NCI-H128 (cell line): ENCODE results near the gene PTPN13.

Experiments used
- DNase-seq: peaks from one replicate; lab custom pipeline; 2025; ENCODE audit not compliant: unreplicated experiment; lab: John Stamatoyannopoulos, UW

The PTPN13 gene

GRCh38 chr4:86586626-86587380 lies 7.3 kb upstream of the PTPN13 start:
- DNase-seq: no peak

DNA sequence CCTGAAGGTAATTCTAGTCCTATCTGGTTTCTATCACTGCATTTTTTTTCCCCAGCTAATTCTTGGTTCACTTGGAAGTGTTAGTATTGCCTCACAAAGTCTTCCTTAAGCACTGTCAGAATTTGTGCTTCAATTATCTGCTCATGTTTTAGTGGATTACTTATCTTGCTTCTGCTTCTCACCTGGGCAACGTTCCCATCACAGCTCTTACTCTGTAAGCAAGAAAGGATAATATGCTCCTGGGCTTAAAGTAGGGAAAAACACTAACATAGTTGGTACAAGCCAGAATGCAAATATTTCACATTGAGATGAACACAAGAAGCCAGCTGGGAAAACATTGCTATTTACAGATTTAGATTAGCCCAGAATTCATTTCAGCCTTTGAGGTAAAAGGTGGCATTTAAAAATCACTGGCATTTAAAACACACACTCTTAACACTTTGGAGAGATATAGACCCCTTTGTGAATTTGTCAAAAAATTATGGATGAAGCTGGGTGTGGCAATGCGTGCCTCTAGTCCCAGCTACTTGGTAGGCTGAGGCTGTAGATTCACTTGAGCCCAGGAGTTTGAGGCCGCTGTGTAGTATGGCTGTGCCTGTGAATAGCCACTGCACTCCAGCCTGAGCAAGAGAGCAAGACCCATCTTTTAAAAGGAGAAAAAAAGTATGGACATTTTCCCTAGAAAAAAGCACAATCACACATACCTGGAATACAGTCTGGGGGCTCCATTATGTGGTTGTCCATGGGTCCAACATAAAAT lies 6.6 kb upstream of the PTPN13 start:
- DNase-seq: no peak

DNA sequence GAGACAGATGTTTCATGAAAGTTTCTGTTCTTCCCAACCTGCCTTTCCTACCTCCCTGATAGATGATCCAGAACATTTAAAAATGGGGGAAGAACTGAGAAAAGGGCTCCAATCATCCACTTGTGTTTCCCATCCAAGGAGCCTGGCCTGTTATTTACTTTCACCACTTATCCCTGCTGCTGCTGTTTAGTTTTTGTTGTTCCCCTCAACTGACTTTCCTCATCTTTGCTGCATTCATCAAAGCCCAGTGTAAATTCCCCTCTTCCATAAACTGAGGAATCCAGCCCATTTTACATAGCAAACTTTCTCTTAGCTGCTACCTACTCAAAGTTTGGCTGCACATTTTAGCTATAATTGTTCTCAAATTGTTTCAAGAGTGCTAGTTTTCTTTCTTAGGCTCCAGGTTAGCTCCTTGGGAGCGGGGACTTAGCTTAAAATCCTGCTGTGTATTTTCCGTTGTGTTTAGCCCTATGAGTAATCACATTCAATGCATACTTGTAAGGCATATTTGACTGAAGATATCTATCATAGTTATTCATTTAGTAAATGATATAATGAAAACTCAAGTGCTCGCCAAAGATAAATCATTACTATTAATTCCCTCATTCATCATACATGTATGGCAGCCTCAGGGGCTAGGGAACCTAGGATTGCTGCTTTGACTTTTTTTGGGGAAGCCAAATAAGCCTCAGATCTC lies 1.4 kb upstream of the PTPN13 start:
- DNase-seq: no peak

DNA sequence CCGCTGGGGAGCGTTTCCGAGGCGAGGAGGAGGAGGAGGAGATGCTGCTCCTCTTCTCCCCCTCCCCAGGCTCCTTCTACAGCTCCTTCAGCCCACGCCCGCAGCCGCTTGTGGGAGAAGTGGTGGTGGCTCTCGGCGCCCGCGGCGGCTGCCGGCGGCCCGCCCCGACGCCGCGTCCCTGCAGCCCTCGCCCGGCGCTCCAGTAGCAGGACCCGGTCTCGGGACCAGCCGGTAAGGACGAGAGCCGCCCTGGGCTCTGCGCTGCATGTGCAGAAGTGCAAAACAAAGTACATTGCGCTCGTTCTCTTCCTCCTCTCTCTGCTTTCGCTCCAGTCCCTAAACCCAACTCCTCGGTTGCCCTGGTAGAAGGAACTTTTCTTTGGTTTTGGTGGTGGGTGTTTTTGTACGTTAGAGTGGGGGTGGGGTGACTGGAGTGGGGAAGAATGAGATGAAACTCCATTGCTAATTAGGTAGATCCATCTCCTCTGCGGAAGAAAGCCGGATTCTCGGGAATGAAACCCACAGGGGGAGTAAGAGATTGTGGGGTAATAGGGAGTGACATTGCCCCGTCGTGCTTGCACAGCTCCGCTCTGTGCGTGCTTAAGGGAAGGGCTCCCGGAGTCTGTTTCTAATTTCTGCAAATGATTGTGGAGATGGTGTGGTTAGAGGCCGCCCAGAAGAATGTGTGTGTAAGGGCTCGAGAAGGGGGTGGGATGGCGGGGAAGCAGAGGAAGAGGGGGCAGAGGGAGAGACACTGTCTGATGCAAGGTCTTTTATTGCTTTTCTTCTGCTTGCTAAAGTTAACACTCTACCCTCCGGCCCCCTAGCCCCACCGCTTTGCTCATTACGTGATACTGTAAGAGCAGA lies 677 bp downstream of the PTPN13 start:
- no peak for DNase-seq

- no peak for DNase-seq
Measured at GRCh38 chr4:86595426-86595805, 1.3 kb downstream of the PTPN13 start.

- no peak for DNase-seq
Measured at GRCh38 chr4:86596807-86597206, 2.7 kb downstream of the PTPN13 start.

- no peak for DNase-seq
Measured at GRCh38 chr4:86600007-86600653, 6.0 kb downstream of the PTPN13 start.

- DNase-seq: no peak
Measured at GRCh38 chr4:86603311-86603885, 9.3 kb downstream of the PTPN13 start.

- DNase-seq: no peak
Measured at GRCh38 chr4:86606809-86607208, 12.7 kb downstream of the PTPN13 start.

- no peak for DNase-seq
Measured at GRCh38 chr4:86608757-86609375, 14.8 kb downstream of the PTPN13 start.

DNA sequence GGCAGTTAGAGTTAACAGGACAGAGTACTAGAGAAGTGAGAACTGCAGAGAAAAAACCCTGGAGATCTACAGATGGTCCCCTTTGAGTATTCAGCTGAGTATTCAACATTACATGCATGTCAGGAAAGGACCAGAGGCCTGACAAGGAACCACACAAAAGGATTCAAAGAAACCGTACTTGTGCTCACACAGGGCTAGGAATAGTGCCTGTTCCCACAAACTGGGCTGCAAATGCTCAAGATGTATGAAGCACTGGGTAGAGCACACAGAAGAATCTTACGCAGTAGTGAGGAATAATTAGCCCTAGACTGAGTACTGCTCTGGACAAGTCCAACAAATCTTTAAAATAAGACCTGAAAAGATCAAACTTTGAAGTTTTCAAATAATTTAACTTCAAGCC lies 17.6 kb downstream of the PTPN13 start:
- DNase-seq: no peak

GRCh38 chr4:86613734-86614133 lies 19.6 kb downstream of the PTPN13 start:
- DNase-seq: no peak

DNA sequence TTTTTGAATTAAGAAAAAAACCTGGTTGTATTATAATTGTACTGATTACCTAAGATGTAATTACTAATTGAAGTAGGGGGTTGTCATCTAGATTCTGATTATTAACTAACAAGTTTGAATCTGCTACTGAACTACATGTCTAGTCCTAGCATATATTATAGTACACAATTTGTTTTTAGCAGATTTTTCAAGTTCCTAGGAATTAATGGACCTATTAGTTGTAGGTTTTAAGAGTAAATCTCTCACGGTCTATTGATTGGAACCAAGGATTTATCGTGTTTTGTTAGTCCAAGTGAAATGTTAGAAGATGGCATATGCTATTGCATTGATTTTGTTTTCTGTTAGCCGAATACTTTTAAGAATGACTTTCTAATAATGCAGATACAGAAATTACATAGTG lies 20.8 kb downstream of the PTPN13 start:
- no peak for DNase-seq

GRCh38 chr4:86615501-86615900 lies 21.4 kb downstream of the PTPN13 start:
- no peak for DNase-seq

DNA sequence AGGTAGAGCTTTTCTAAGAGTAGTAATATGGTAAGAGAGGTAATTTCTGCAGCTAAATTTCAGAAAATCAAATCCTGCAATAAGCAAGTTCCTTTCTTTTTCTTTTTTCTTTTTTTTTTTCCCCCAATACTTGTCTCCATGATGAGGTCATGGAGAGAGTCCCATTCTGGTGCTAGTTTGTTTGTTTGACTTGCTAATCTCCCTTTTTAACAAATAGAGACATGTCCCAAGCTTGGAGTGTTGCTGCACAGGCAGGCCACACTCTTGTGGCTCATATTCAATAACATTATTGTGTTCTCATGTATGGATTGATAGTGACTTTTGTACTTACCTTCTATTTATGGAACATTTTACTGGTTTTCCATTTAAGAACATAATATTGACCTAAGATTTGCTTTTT lies 25.5 kb downstream of the PTPN13 start:
- no peak for DNase-seq

DNA sequence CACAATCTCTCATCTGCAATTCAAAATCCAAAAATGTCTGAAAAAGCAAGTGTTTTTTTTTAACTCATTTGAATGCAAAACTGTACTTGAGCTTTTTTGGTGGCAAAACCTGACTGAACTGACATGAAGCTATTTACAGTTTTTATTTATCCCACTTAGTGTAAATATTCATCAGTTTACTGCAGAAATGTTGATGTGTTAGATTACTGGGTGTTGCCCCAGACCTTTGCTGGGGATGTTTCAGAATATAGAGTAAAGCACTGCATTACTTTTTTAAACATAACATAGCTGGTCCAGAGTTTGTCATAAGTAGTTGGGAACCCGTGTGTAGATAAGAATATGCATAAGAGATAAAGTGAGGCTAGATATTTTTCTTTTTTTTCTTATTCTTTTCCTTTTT lies 27.3 kb downstream of the PTPN13 start:
- no peak for DNase-seq

GRCh38 chr4:86626066-86626465 lies 32.0 kb downstream of the PTPN13 start:
- no peak for DNase-seq

GRCh38 chr4:86627462-86628135 lies 33.5 kb downstream of the PTPN13 start:
- DNase-seq: no peak

- DNase-seq: no peak
Measured at GRCh38 chr4:86630629-86631028, 36.5 kb downstream of the PTPN13 start.
